DMS 273 treated with DMSO at 0.1 percent for 48 hours (cell line): Measurements from ENCODE around the gene BORCS6.
A peak's percentile ranks its signal among the peaks of the same experiment; 100 is the strongest.

Experiments used
- DNase-seq: peaks from one replicate; lab custom pipeline; 2025; lab: John Stamatoyannopoulos, UW

BORCS6 gene

GRCh38 chr17:8210761-8211458, 20.9 kb upstream of the BORCS6 start:
- no peak for DNase-seq

- DNase-seq, result peak; percentile 81
These were observed 20.2 kb upstream of the BORCS6 start, which contains the start of gene AURKB for GRCh38 chr17:8209907-8210760. AURKB (minus strand) TSS chr17:8210575; CDS start chr17:8210224, 351 bp downstream.

GRCh38 chr17:8206536-8206935, 16.6 kb upstream of the BORCS6 start:
- no peak for DNase-seq

GRCh38 chr17:8204761-8205555, 15.0 kb upstream of the BORCS6 start:
- no peak for DNase-seq

- no peak for DNase-seq
These were observed 2.3 kb upstream of the BORCS6 start for GRCh38 chr17:8192070-8192815.

- DNase-seq, result no peak
These were observed 526 bp upstream of the BORCS6 start for GRCh38 chr17:8190506-8190905.

- DNase-seq, result no peak
These were observed 804 bp downstream of the BORCS6 start for GRCh38 chr17:8189041-8189710.

- DNase-seq, result no peak
These were observed 1.6 kb downstream of the BORCS6 start for GRCh38 chr17:8188263-8188839.

- DNase-seq, result peak; percentile 93
These were observed 2.3 kb downstream of the BORCS6 start for GRCh38 chr17:8187517-8188262.

GRCh38 chr17:8186787-8187516, 3.0 kb downstream of the BORCS6 start:
- DNase-seq, result peak; percentile 96

GRCh38 chr17:8186446-8186786, 3.6 kb downstream of the BORCS6 start:
- DNase-seq, result no peak

- DNase-seq, result peak; percentile 48
These were observed 4.2 kb downstream of the BORCS6 start for GRCh38 chr17:8185582-8186445.

GRCh38 chr17:8176998-8177731, 12.8 kb downstream of the BORCS6 start:
- no peak for DNase-seq

- DNase-seq, result peak; percentile 41
These were observed 13.6 kb downstream of the BORCS6 start, which contains the start of gene TMEM107 for GRCh38 chr17:8176197-8176940. TMEM107 (minus strand) TSS chr17:8176380; CDS start chr17:8176286, 94 bp downstream.

GRCh38 chr17:8175795-8176196, 14.2 kb downstream of the BORCS6 start:
- no peak for DNase-seq

- DNase-seq, result no peak
These were observed 16.1 kb downstream of the BORCS6 start for GRCh38 chr17:8173871-8174322.
